Fibroblast of pulmonary artery (primary cell): Measurements from ENCODE around the gene HSD17B12.
A peak's percentile ranks its signal among the peaks of the same experiment; 100 is the strongest.

Experiments used
- DNase-seq: peaks from one replicate; pipeline ENCODE4 v3.0.0-alpha.2; 2010; ENCODE audit warnings: low read depth
- H3K4me3 ChIP-seq: replicated peaks from 2 replicates; pipeline ENCODE4 v1.5.1; 2011; ENCODE audit warnings: low read depth, mild to moderate bottlenecking, control low read depth, low read length, moderate library complexity
- CTCF ChIP-seq: IDR thresholded peaks from 2 replicates; pipeline ENCODE4 v1.5.1; 2011; ENCODE audit warnings: mild to moderate bottlenecking, control low read depth, low read length, inconsistent platforms; ENCODE audit errors: missing control alignments

The HSD17B12 gene

DNA sequence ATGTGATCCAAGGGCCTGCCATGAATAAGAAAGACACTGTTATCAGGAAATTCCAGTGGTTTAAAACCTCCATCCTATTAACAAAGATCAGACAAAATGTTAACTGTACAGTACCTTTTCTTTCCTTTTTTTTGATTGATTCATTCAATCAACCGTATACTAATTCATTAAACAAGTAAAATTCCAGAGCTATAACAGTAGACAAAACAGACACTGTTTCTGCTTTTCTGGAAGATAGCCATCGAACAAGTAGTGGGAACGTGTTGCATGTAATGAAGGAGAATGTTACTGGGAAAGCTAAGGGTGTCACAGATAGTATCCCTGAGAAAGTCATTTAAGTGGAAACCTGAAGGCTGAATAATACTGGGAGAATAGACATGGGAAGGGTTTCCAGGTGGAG is 126.4 kb downstream of the HSD17B12 start:
- TF ChIP-seq CTCF: no peak
- no peak overlapping the region for H3K4me3 ChIP-seq
- DNase-seq: no peak

DNA sequence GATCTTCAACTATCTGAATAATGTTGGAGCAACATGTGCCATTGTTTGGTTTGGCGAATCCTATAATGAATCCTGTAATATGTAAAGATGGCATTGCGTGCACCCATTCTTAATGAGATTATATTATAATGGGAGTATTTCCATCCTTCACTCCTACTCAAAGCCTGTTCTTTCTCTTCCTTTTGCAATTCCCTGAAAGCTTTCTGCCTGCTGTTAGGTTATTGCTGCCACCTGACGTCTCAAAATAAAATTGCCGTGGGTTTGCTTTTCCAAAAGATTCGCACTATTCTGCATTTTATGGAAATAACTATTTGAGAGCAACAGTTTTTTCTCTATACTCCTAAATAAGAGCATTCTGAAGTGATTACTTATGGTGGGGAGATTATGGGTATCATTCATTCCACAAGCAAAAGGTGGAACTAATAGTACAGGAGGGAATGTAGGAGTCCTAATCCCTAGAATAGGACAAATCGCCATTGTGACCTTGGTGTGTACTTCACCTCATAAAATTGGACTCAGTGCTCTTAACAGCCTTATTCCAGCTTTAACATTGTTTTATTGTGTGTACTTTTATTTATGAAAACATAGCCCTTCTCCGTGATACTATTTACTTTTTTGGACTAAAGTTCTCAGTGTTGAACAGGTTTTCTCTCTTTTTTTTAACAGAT is 130.5 kb downstream of the HSD17B12 start:
- H3K4me3 ChIP-seq: no peak overlapping the region
- DNase-seq: peak; percentile 46
- TF ChIP-seq CTCF: peak; percentile 51

- no peak for DNase-seq
Measured at GRCh38 chr11:43812471-43812870, 131.9 kb downstream of the HSD17B12 start.

GRCh38 chr11:43818220-43818619 is 137.7 kb downstream of the HSD17B12 start:
- H3K4me3 ChIP-seq: no peak overlapping the region
- DNase-seq: no peak
- no peak for TF ChIP-seq CTCF

More at GRCh38 chr11:43812471-43812870, 131.9 kb downstream of the HSD17B12 start:
- no peak for TF ChIP-seq CTCF
- no peak overlapping the region for H3K4me3 ChIP-seq

GRCh38 chr11:43819926-43820325 is 139.4 kb downstream of the HSD17B12 start:
- DNase-seq: no peak
- TF ChIP-seq CTCF: no peak
- H3K4me3 ChIP-seq: no peak overlapping the region

GRCh38 chr11:43823316-43823715 is 142.8 kb downstream of the HSD17B12 start:
- DNase-seq: no peak
- TF ChIP-seq CTCF: no peak
- no peak overlapping the region for H3K4me3 ChIP-seq

GRCh38 chr11:43823851-43824250 is 143.3 kb downstream of the HSD17B12 start:
- no peak overlapping the region for H3K4me3 ChIP-seq
- TF ChIP-seq CTCF: no peak
- no peak for DNase-seq
